Memory B cell (primary cell): ENCODE data around the gene OR2W1.

Experiments
- ATAC-seq: fragments of 150-1000 bp; cut with Tn5 transposase; 2 replicates; pipeline ENCODE4 v1.10.0; 2021; ENCODE audit warnings: low read depth, mild to moderate bottlenecking, moderate library complexity
- DNase-seq, 2 donors: peaks; one replicate each; pipeline ENCODE4 v3.0.0; 2022; ENCODE audit warnings: low spot score in 2 of 2
- H3K27ac Mint-ChIP-seq: one replicate; pipeline ENCODE4 v1.8.0; 2022; ENCODE audit warnings: mild to moderate bottlenecking, moderate library complexity, mixed read lengths
- H3K27me3 Mint-ChIP-seq: one replicate; pipeline ENCODE4 v1.8.0; 2022; ENCODE audit warnings: mixed read lengths
- H3K36me3 Mint-ChIP-seq: one replicate; pipeline ENCODE4 v1.8.0; 2022; ENCODE audit warnings: mild to moderate bottlenecking, mixed read lengths
- H3K4me1 Mint-ChIP-seq: one replicate; pipeline ENCODE4 v1.8.0; 2022; ENCODE audit warnings: mixed read lengths
- H3K4me3 Mint-ChIP-seq: one replicate; pipeline ENCODE4 v1.8.0; 2022; ENCODE audit warnings: mild to moderate bottlenecking, moderate library complexity, mixed read lengths
- H3K9me3 Mint-ChIP-seq: one replicate; pipeline ENCODE4 v1.8.0; 2022; ENCODE audit warnings: mixed read lengths

The OR2W1 gene

DNA sequence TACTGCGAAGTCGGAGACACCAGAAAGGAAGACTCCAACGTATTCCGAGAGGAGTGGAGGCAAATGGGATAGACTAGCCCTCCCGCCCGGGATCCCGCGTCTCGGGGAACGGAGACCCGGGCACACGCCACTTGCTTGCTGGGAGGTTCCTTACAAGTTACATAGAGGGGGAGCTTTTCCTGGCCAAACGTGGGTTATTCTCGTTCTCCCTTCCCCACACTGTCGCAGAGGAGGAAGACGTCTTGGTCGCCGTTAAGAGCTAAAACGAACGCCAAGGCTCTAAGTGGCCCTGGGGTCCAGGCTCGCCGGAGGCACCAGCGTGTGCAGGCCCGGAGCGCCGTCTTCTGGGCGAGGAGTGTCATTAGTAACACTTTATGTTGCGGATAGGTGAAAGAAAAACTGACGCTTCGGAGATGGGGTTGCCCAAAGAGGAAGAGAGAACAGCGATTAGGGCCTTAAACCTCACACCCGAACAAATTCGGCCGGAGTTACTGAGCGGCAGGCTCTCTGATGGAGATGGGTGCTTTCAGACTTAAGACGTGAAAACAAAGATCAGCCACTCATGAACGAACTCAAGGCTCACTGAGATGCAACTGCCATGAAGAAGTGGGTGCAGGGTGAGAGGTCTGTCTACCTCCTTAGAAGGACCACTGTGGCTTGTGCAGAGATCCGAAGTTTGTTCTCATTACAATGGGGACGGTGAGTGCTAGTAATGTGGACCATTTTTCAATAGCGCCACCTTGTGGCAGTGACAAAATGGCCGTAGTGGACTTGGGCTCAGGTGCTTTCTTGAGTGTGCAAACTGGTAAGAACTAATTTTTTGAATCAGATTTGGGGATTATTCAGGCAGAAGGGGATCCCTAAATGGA, 28.2 kb downstream of the OR2W1 start:
- ATAC-seq (peak; percentile 86), DNase-seq (peak; percentile 83 to 84)
- Mint-ChIP-seq H3K9me3 (no peaks in the 10 kb centered on the region), H3K27ac (peak overlapping the region; percentile 36), H3K36me3 (no peaks in the 10 kb centered on the region), H3K4me1 (peaks cover 12% of the 10 kb centered on the region), H3K27me3 (peaks cover 22% of the 10 kb centered on the region), H3K4me3 (peak overlapping the region; percentile 76)

DNA sequence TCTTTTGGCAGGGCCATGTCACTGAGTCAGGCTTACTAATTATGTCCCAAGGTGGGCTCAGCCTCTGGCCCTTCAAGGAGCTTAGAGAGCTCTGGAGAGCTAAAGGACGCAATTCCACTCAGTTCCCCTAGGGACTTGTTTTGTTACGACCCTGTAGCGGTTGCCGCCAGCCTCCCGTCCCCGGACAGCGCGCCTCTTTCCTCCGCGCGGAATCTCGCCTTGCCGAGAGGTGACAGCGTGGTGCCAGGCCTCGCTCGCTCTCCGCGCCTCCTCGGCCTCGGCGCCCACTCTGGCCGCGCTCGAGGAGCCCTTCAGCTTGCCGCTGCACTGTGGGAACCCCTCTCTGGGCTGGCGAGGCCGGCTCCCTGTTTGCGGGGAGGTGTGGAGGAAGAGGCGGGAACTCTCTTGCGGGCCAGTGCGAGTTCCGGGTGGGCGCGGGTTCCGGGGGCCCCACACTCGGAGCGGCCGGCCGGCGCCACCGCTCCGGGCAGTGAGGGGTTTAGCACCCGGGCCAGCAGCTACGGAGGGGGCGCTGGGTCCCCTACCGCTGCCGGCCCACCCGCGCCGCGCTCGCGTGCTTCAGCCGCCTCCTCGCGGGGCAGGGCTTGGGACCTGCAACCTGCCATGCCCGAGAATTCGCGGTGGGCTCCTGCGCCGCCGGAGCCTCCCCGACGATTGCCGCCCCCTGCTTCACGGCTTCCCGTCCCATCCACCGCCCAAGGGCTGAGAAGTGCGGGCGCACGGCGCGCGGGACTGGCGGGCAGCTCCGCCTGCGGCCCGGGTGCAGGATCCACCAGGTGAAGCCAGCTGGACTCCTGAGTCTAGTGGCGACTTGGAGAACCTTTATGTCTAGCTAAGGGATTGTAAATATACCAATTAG, 30.0 kb downstream of the OR2W1 start:
- peaks cover 27% of the 10 kb centered on the region for H3K27me3 Mint-ChIP-seq
- DNase-seq (no peak), ATAC-seq (no peak)
- H3K27ac Mint-ChIP-seq, result no peak overlapping the region
- no peaks in the 10 kb centered on the region for H3K36me3 Mint-ChIP-seq
- H3K4me3 Mint-ChIP-seq, result no peak overlapping the region
- peaks cover 15% of the 10 kb centered on the region for H3K4me1 Mint-ChIP-seq
- no peaks in the 10 kb centered on the region for H3K9me3 Mint-ChIP-seq

DNA sequence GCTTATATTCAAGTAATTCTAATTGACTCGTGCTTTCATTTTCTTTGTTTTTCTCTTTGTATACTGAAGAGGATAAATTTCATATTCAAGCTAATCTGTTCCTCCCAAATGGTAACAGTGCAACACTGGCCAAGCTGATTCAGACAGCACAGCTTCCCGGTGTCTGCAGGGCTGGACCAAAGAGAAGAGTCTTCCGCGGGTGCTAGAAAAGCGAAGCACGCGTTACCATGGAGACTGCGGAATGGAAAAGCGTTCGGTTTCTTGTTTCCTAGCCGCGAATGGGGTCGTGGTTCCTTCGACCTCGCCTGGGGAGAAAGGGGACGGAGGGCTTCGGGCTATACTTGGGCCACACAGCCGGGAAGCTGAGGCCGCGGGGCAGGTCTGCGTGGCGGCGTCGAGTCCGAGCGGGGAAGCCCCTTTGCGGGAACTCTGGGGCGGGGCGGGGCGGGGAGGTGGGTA, 33.7 kb downstream of the OR2W1 start:
- peak overlapping the region; percentile 80 for H3K4me3 Mint-ChIP-seq
- peak; percentile 35 for ATAC-seq
- DNase-seq, result no peak
- H3K9me3 Mint-ChIP-seq, result peaks cover under 1% of the 10 kb centered on the region
- no peak overlapping the region for H3K27ac Mint-ChIP-seq
- H3K36me3 Mint-ChIP-seq, result no peaks in the 10 kb centered on the region
- H3K27me3 Mint-ChIP-seq, result peaks cover 28% of the 10 kb centered on the region
- H3K4me1 Mint-ChIP-seq, result peaks cover 6% of the 10 kb centered on the region

DNA sequence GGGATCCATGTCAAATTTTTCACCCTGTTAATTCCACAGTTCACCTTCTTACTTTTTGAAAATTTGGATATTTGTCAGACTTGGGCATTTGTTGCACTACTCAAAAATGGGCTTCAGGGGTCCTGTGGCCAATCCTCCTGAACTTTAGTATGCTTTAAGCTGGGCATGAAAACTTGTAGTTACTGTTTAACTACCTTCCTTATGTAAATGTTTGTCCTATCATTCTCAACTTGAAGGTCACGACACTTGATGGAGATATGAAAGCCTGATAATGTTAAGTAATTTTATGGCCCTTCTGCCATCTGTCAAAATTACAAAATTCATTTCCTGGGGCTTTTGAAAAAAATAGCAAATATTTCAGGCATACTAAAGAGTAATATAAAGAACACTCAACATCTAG, 35.6 kb downstream of the OR2W1 start:
- Mint-ChIP-seq H3K4me3 (no peak overlapping the region), H3K27ac (no peak overlapping the region), H3K4me1 (peaks cover 9% of the 10 kb centered on the region), H3K36me3 (peaks cover 2% of the 10 kb centered on the region), H3K27me3 (peaks cover 40% of the 10 kb centered on the region), H3K9me3 (peaks cover 5% of the 10 kb centered on the region)
- DNase-seq (no peak), ATAC-seq (no peak)

DNA sequence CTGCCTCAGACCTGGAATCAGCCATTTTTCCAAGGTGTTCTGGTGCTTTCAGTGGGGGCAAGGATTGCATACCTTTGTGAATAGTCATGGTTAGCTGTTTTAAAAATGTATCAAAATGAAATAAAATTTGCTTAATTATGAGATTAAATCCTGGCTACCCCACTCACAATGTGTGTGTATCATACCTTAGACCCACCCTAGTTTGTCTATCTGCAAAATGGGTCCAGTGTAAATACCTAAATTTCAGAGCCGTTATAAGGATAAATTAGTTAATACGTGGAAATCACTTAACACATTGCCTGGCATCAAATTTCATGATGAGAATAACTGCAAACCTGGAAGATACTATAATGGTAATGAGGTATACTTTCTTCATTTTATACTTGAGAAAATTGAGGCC, 36.9 kb downstream of the OR2W1 start:
- H3K27ac Mint-ChIP-seq, result no peak overlapping the region
- DNase-seq (no peak), ATAC-seq (no peak)
- peaks cover 2% of the 10 kb centered on the region for H3K36me3 Mint-ChIP-seq
- H3K9me3 Mint-ChIP-seq, result peaks cover 5% of the 10 kb centered on the region
- peaks cover 34% of the 10 kb centered on the region for H3K27me3 Mint-ChIP-seq
- peaks cover 9% of the 10 kb centered on the region for H3K4me1 Mint-ChIP-seq
- H3K4me3 Mint-ChIP-seq, result no peak overlapping the region

DNA sequence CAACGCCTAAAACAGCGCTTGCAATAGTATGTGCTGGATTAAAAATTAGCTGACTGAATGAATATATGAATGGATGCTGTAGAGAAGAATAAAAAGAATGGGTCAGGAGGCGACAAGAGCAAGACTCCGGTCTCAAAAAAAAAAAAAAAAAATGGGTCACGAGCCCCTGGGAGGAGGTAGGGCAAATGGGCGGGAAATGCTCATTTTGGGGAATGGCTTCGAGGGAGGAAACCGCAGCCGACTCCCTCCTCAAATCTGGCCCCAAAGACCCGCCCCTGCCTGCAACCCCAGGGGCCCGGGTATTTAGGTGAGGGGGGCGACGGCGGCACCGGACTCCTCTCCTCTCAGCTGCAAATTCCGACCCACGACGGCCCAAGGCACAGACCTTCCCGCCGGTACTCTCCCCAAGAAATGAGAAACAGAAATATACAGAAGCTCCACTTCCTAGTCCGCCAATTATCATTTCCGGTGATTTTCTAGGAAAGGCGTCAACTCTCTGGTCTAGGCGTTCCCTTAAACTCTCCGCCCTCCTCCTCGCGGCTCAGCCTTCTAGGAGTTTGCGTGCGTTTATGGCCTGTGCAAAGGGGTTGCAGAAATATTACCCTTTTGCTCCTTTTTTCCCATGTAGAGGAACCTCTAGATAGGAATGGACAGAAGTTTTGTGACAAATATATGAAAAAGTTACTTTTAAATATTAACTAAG, 39.6 kb downstream of the OR2W1 start, which contains the start of gene ZNF311:
ZNF311 (minus strand) TSS at position 133 of the 703 bp plus-strand sequence. CDS start 1,361 bp downstream, outside the sequence.
- H3K27me3 Mint-ChIP-seq, result peaks cover 20% of the 10 kb centered on the region
- peaks cover 2% of the 10 kb centered on the region for H3K36me3 Mint-ChIP-seq
- DNase-seq, result no peak
- peak; percentile 35 for ATAC-seq
- peaks cover 6% of the 10 kb centered on the region for H3K4me1 Mint-ChIP-seq
- H3K4me3 Mint-ChIP-seq, result peak within 1 kb of the TSS; percentile 63
- H3K27ac Mint-ChIP-seq, result no peak within 1 kb of the TSS
- H3K9me3 Mint-ChIP-seq, result peaks cover 5% of the 10 kb centered on the region

DNA sequence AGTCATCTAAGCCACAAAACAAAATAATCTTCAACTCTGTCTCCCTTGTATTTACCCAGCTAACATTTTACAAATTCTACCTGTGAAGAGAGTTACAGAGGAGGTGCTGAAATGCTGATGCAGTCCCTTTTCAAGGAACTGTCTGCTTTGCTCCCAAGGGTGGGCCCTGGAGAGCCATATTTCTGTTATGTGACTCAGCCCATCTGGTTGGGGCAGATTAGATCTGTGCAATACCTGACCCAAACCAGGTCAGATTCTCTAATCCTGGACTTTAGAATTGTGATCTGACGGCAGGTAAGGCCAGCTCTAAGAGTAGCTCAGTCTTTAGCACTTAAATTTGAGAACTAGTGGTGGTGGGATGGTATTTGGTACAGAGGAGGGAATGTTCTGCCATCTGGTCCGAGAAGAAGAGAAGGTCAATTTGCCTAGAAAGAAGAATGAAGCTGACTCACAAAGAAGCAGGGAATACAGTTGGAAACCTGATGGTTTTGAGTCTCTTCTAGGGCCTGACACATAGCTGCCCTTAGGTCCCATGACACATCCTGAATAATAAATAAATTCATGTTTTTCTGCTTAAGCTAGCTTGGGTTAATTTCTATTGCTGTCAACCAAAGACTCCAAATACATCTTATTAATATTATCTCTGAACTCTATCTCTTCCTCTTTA, 48.0 kb downstream of the OR2W1 start:
- no peak for ATAC-seq
- H3K36me3 Mint-ChIP-seq, result no peaks in the 10 kb centered on the region
- H3K9me3 Mint-ChIP-seq, result no peaks in the 10 kb centered on the region
- no peak for DNase-seq
- H3K27me3 Mint-ChIP-seq, result peaks cover 13% of the 10 kb centered on the region
- H3K27ac Mint-ChIP-seq, result no peak overlapping the region
- H3K4me1 Mint-ChIP-seq, result no peaks in the 10 kb centered on the region
- no peak overlapping the region for H3K4me3 Mint-ChIP-seq

DNA sequence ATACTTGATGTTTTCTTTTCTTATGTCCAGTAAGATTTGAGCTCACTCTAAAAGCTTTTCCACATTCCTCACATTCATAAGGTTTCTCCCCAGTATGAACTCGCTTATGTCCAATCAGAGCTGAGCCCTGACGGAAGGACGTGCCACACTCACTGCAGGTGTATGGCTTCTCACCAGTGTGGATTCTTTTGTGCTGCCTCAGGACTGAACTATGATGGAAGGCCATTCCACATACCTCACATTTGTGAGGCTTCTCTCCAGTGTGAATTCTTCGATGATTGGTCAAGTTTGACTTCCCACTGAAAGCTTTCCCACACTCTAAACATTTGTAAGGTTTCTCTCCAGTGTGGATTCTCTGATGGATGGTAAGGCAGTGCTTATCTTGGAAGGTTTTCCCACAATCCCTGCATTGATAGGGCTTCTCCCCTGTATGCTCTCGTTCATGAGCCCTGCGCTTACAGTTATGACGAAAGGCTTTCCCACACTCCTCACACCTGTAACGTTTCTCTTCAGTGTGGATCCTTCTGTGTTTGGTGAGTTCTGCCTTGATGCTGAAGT, 49.8 kb downstream of the OR2W1 start:
- Mint-ChIP-seq H3K36me3 (no peaks in the 10 kb centered on the region), H3K27me3 (peaks cover 13% of the 10 kb centered on the region), H3K4me3 (no peak overlapping the region), H3K27ac (no peak overlapping the region), H3K4me1 (no peaks in the 10 kb centered on the region), H3K9me3 (no peaks in the 10 kb centered on the region)
- DNase-seq (no peak), ATAC-seq (no peak)
